ENCODE data around the gene CCN6.
"Not testable (repeated sequence)": the region's sequence is repeated elsewhere in the genome, so short reads cannot be mapped to it uniquely, and the experiment has no call there.

CCN6 gene

GRCh38 chr6:112106026-112106425 lies 52.1 kb downstream of the CCN6 start:
- H3K4me1 ChIP-seq (ENCODE audit: control insufficient read depth, insufficient read depth, low read length); H3K4me3 ChIP-seq (ENCODE audit: low read depth, low read length); H3K27me3 ChIP-seq (ENCODE audit: control insufficient read depth, insufficient read depth, low read length); H3K9me3 ChIP-seq (ENCODE audit: control insufficient read depth, insufficient read depth, low read length); H3K9ac ChIP-seq (ENCODE audit: low read depth, low read length); H3K36me3 ChIP-seq (ENCODE audit: control insufficient read depth, insufficient read depth, low read length): not testable (repeated sequence)

GRCh38 chr6:112106562-112106961 lies 52.7 kb downstream of the CCN6 start:
- Histone ChIP-seq H3K36me3 (ENCODE audit: control insufficient read depth, insufficient read depth, low read length) (no peaks in the 10 kb centered on the region), H3K27me3 (ENCODE audit: control insufficient read depth, insufficient read depth, low read length) (no peaks in the 10 kb centered on the region), H3K4me3 (ENCODE audit: low read depth, low read length) (no peak overlapping the region), H3K4me1 (ENCODE audit: control insufficient read depth, insufficient read depth, low read length) (no peaks in the 10 kb centered on the region), H3K9me3 (ENCODE audit: control insufficient read depth, insufficient read depth, low read length) (no peaks in the 10 kb centered on the region), H3K9ac (ENCODE audit: low read depth, low read length) (no peak overlapping the region)

- no peaks in the 10 kb centered on the region for H3K36me3 ChIP-seq (ENCODE audit: control insufficient read depth, insufficient read depth, low read length)
- H3K9ac ChIP-seq (ENCODE audit: low read depth, low read length), result no peak overlapping the region
Observed at GRCh38 chr6:112109262-112109661, 55.4 kb downstream of the CCN6 start.

GRCh38 chr6:112113431-112113830 lies 59.5 kb downstream of the CCN6 start:
- H3K27me3 ChIP-seq (ENCODE audit: control insufficient read depth, insufficient read depth, low read length), result no peaks in the 10 kb centered on the region
- H3K9ac ChIP-seq (ENCODE audit: low read depth, low read length), result no peak overlapping the region
- H3K9me3 ChIP-seq (ENCODE audit: control insufficient read depth, insufficient read depth, low read length), result no peaks in the 10 kb centered on the region
- no peak overlapping the region for H3K4me3 ChIP-seq (ENCODE audit: low read depth, low read length)
- H3K36me3 ChIP-seq (ENCODE audit: control insufficient read depth, insufficient read depth, low read length), result no peaks in the 10 kb centered on the region
- H3K4me1 ChIP-seq (ENCODE audit: control insufficient read depth, insufficient read depth, low read length), result no peaks in the 10 kb centered on the region

More at GRCh38 chr6:112109262-112109661, 55.4 kb downstream of the CCN6 start:
- H3K4me3 ChIP-seq (ENCODE audit: low read depth, low read length), result no peak overlapping the region
- H3K27me3 ChIP-seq (ENCODE audit: control insufficient read depth, insufficient read depth, low read length), result no peaks in the 10 kb centered on the region
- no peaks in the 10 kb centered on the region for H3K4me1 ChIP-seq (ENCODE audit: control insufficient read depth, insufficient read depth, low read length)
- H3K9me3 ChIP-seq (ENCODE audit: control insufficient read depth, insufficient read depth, low read length), result no peaks in the 10 kb centered on the region

- no peaks in the 10 kb centered on the region for H3K9me3 ChIP-seq (ENCODE audit: control insufficient read depth, insufficient read depth, low read length)
- no peaks in the 10 kb centered on the region for H3K36me3 ChIP-seq (ENCODE audit: control insufficient read depth, insufficient read depth, low read length)
- no peak overlapping the region for H3K9ac ChIP-seq (ENCODE audit: low read depth, low read length)
- no peaks in the 10 kb centered on the region for H3K4me1 ChIP-seq (ENCODE audit: control insufficient read depth, insufficient read depth, low read length)
- H3K27me3 ChIP-seq (ENCODE audit: control insufficient read depth, insufficient read depth, low read length), result no peaks in the 10 kb centered on the region
- H3K4me3 ChIP-seq (ENCODE audit: low read depth, low read length), result no peak overlapping the region
Observed at GRCh38 chr6:112113918-112114317, 60.0 kb downstream of the CCN6 start.

GRCh38 chr6:112114577-112115223 lies 60.8 kb downstream of the CCN6 start:
- H3K27me3 ChIP-seq (ENCODE audit: control insufficient read depth, insufficient read depth, low read length), result no peaks in the 10 kb centered on the region
- no peaks in the 10 kb centered on the region for H3K4me1 ChIP-seq (ENCODE audit: control insufficient read depth, insufficient read depth, low read length)
- H3K9me3 ChIP-seq (ENCODE audit: control insufficient read depth, insufficient read depth, low read length), result no peaks in the 10 kb centered on the region
- no peaks in the 10 kb centered on the region for H3K36me3 ChIP-seq (ENCODE audit: control insufficient read depth, insufficient read depth, low read length)
- no peak overlapping the region for H3K4me3 ChIP-seq (ENCODE audit: low read depth, low read length)
- no peak overlapping the region for H3K9ac ChIP-seq (ENCODE audit: low read depth, low read length)

- Histone ChIP-seq H3K27me3 (ENCODE audit: control insufficient read depth, insufficient read depth, low read length) (no peaks in the 10 kb centered on the region), H3K9ac (ENCODE audit: low read depth, low read length) (no peak overlapping the region), H3K36me3 (ENCODE audit: control insufficient read depth, insufficient read depth, low read length) (no peaks in the 10 kb centered on the region), H3K9me3 (ENCODE audit: control insufficient read depth, insufficient read depth, low read length) (no peaks in the 10 kb centered on the region), H3K4me3 (ENCODE audit: low read depth, low read length) (no peak overlapping the region), H3K4me1 (ENCODE audit: control insufficient read depth, insufficient read depth, low read length) (no peaks in the 10 kb centered on the region)
Observed at GRCh38 chr6:112116221-112116620, 62.3 kb downstream of the CCN6 start.

- Histone ChIP-seq H3K4me1 (ENCODE audit: control insufficient read depth, insufficient read depth, low read length) (no peaks in the 10 kb centered on the region), H3K36me3 (ENCODE audit: control insufficient read depth, insufficient read depth, low read length) (no peaks in the 10 kb centered on the region), H3K9me3 (ENCODE audit: control insufficient read depth, insufficient read depth, low read length) (no peaks in the 10 kb centered on the region), H3K4me3 (ENCODE audit: low read depth, low read length) (no peak overlapping the region), H3K9ac (ENCODE audit: low read depth, low read length) (no peak overlapping the region), H3K27me3 (ENCODE audit: control insufficient read depth, insufficient read depth, low read length) (no peaks in the 10 kb centered on the region)
Observed at GRCh38 chr6:112117554-112117953, 63.6 kb downstream of the CCN6 start.

- H3K4me3 ChIP-seq (ENCODE audit: low read depth, low read length), result no peak overlapping the region
- no peaks in the 10 kb centered on the region for H3K36me3 ChIP-seq (ENCODE audit: control insufficient read depth, insufficient read depth, low read length)
- no peak overlapping the region for H3K9ac ChIP-seq (ENCODE audit: low read depth, low read length)
- no peaks in the 10 kb centered on the region for H3K4me1 ChIP-seq (ENCODE audit: control insufficient read depth, insufficient read depth, low read length)
- H3K27me3 ChIP-seq (ENCODE audit: control insufficient read depth, insufficient read depth, low read length), result no peaks in the 10 kb centered on the region
- H3K9me3 ChIP-seq (ENCODE audit: control insufficient read depth, insufficient read depth, low read length), result no peaks in the 10 kb centered on the region
Observed at GRCh38 chr6:112118034-112118433, 64.1 kb downstream of the CCN6 start.
